Measurements from ENCODE around the gene NUDT17. TPM values are rescaled to one million over a fixed set of nuclear protein-coding genes. Genes with fewer than 3 reads are reported as not detected.

Gene NUDT17
- 10 to 100 TPM in 2 of 6 donors, 1 to 10 TPM in 4; 2.1 to 11.0 (median 4.8) TPM for total RNA-seq

GRCh38 chr1:145845514-145846161 is at the start of gene NUDT17:
Gene NUDT17, plus strand, starts transcription at chr1:145845630. Its CDS starts 11 bp downstream, at chr1:145845641.
- H3K36me3 ChIP-seq, result peaks cover 17 to 52% (median 46%) of the 10 kb centered on the region in 4 donors
- peaks cover 12 to 34% (median 23%) of the 10 kb centered on the region in 4 donors for H3K4me1 ChIP-seq
- TF ChIP-seq POLR2AphosphoS5 (IDR thresholded peaks at IDR 0.05) (peak in 1 of 2 donors; percentile 25), CTCF (IDR thresholded peaks at IDR 0.05) (peak; percentile 84 to 91 (median 88)), POLR2A (IDR thresholded peaks at IDR 0.05) (peak in 2 of 4 donors; percentile 24 to 42), EP300 (IDR thresholded peaks at IDR 0.05) (no peak)
- WGBS, 2 donors, result 0 to 1% methylated on average over 18 to 50 of the region's 50 CpGs
- H3K4me3 ChIP-seq, result peak within 1 kb of the TSS; percentile 16 to 71 (median 50)
- peak within 1 kb of the TSS; percentile 70 to 83 (median 74) for H3K27ac ChIP-seq
- DNase-seq (peak; percentile 89 to 94), ATAC-seq (ENCODE audit: low FRiP score in 2 of 2) (peak; percentile 90 to 94)
- H3K27me3 ChIP-seq, result no peaks in the 10 kb centered on the region
- no peaks in the 10 kb centered on the region for H3K9me3 ChIP-seq

DNA sequence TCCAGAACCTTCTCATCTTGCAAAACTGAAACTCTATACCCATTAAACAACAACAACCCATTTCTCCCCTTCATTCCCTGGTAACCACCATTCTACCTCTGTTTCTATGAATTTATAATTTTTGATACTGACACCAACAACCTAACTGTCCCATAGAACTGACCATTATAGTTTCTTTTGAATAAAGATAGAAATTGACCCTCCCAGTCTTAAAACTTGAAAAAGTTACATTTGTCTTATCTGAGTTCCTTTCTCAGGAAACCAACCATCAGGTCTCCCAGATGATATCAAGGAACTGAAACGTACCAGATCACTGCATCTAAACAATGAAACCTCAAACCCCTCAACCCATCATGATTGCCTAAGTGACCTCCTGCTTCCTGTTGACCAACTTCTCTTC is 48.7 kb upstream of the NUDT17 start:
- no peak for DNase-seq
- Histone ChIP-seq H3K9me3 (peaks cover 3 to 12% (median 11%) of the 10 kb centered on the region in 4 donors), H3K4me1 (peaks cover 2 to 18% (median 7%) of the 10 kb centered on the region in 4 donors), H3K36me3 (peaks cover 0 to 7% (median 3%) of the 10 kb centered on the region in 4 donors), H3K27ac (no peak overlapping the region), H3K27me3 (no peaks in the 10 kb centered on the region), H3K4me3 (no peak overlapping the region)
- WGBS, 2 donors, result 0 to 81% methylated on average over 1 of the region's 1 CpG
- no peak for ATAC-seq (ENCODE audit: low FRiP score in 2 of 2)
- TF ChIP-seq EP300 (IDR thresholded peaks at IDR 0.05) (no peak), CTCF (IDR thresholded peaks at IDR 0.05) (no peak), POLR2A (IDR thresholded peaks at IDR 0.05) (no peak), POLR2AphosphoS5 (IDR thresholded peaks at IDR 0.05) (no peak)

DNA sequence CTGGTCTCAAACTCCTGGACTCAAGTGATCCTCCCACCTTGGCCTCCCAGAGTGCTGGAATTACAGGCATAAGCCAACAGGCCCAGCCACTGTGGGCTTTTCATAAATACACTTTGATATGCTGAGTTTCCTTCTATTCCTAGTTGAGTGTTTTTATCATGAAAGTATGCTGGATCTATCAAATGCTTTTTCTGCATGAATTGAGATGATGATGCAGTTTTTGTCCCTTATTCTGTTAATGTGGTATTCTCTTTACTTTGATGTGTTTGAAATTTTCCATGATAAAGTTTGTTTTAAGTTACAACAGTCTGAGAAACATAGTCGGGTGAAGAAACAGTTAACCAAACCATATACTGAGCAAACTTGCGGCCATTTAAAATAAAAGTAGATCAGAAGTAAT is 45.6 kb upstream of the NUDT17 start:
- no peak for TF ChIP-seq CTCF (IDR thresholded peaks at IDR 0.05)
- TF ChIP-seq POLR2A (IDR thresholded peaks at IDR 0.05), result no peak
- H3K4me1 ChIP-seq, result peaks cover 10 to 24% (median 21%) of the 10 kb centered on the region in 4 donors
- no peaks in the 10 kb centered on the region for H3K36me3 ChIP-seq
- H3K9me3 ChIP-seq, result peaks cover 3 to 12% (median 11%) of the 10 kb centered on the region in 4 donors
- WGBS, 2 donors, result 86 to 90% methylated on average over 2 of the region's 2 CpGs
- H3K27me3 ChIP-seq, result no peaks in the 10 kb centered on the region
- ATAC-seq (ENCODE audit: low FRiP score in 2 of 2), result no peak
- no peak for DNase-seq
- H3K4me3 ChIP-seq, result no peak overlapping the region
- H3K27ac ChIP-seq, result no peak overlapping the region

DNA sequence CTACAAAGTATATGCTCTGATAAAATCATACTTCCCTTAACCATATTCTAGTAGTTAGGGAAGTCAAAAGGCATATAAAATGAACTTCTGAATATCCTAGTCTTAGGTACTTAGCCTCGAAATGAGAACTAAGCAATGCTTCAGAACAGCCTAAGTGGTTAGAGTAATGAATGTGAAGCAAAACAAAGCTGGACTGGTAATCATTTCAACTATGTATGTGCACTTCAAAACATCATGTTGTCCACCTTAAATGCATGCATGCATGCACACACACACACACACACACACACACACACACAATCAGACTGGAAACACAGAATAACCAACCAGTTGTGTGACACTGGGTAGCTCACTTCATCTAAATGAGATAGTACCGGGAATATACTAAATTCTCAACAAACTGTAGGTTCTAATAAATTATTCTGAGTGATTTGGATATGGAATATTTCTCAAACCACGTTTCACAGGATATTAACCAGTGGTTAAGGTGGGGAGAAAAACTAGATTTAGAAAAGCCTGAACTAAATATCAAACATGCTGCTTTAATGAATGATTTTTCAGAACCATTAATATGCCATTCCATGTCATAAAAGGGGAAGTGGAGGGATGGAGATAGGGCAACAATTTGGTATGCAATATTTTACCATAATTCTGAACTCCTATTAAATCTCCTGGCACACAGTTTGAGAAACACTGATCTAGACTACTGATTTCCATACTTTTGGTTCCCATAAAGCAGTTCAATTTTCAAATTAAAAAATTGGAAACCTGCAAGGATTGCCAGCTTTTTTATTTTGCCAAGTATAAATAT is 41.0 kb upstream of the NUDT17 start:
- Histone ChIP-seq H3K4me1 (peaks cover 12 to 27% (median 23%) of the 10 kb centered on the region in 4 donors), H3K4me3 (no peak overlapping the region), H3K9me3 (no peaks in the 10 kb centered on the region), H3K36me3 (no peaks in the 10 kb centered on the region), H3K27ac (no peak overlapping the region), H3K27me3 (no peaks in the 10 kb centered on the region)
- ATAC-seq (ENCODE audit: low FRiP score in 2 of 2) (no peak), DNase-seq (no peak)
- no peak for TF ChIP-seq POLR2A (IDR thresholded peaks at IDR 0.05)
- TF ChIP-seq POLR2AphosphoS5 (IDR thresholded peaks at IDR 0.05), result no peak
- 58 to 72% methylated on average over 3 of the region's 3 CpGs for WGBS, 2 donors

- 88 to 90% methylated on average over 1 of the region's 1 CpG for WGBS, 2 donors
- H3K4me3 ChIP-seq, result no peak overlapping the region
- no peak overlapping the region for H3K27ac ChIP-seq
- H3K4me1 ChIP-seq, result peaks cover 12 to 27% (median 23%) of the 10 kb centered on the region in 4 donors
- DNase-seq (no peak), ATAC-seq (ENCODE audit: low FRiP score in 2 of 2) (no peak)
- no peaks in the 10 kb centered on the region for H3K36me3 ChIP-seq
- TF ChIP-seq POLR2A (IDR thresholded peaks at IDR 0.05) (no peak), POLR2AphosphoS5 (IDR thresholded peaks at IDR 0.05) (no peak), EP300 (IDR thresholded peaks at IDR 0.05) (no peak), CTCF (IDR thresholded peaks at IDR 0.05) (no peak)
- H3K9me3 ChIP-seq, result no peaks in the 10 kb centered on the region
- H3K27me3 ChIP-seq, result no peaks in the 10 kb centered on the region
These were observed 40.4 kb upstream of the NUDT17 start for GRCh38 chr1:145805057-145805456.

Measured in upper lobe of left lung (tissue), 6 donors.